HCT116 (cell line): Measurements from ENCODE around the gene OR2AP1. TPM values are rescaled to one million over a fixed set of nuclear protein-coding genes. Genes with fewer than 3 reads are reported as not detected.

ENCODE experiments used
- ATAC-seq: fragments of 200-7000 bp; cut with Tn5 transposase; 2 replicates; pipeline ENCODE4 v1.9.1; 2020; ENCODE audit warnings: mild to moderate bottlenecking, moderate library complexity
- BruUV-seq: library from RNA; stranded (reverse); fragments of 400-500 nt; replicated peaks from 2 replicates; lab custom pipeline; 2021; lab: Mats Ljungman, UMichigan
- CTCF ChIA-PET: fragments of 300-600 bp; sonication (Branson Sonifier 250); formaldehyde crosslinking; loops from one replicate; lab custom pipeline; 2021; ENCODE audit warnings: antibody characterized with exemption; lab: Charles Lee
- POLR2A ChIA-PET: fragments of 300-600, 350-600 bp; sonication (Branson Sonifier 250); formaldehyde crosslinking; loops from one replicate; lab custom pipeline; 2021; ENCODE audit warnings: antibody characterized with exemption; lab: Charles Lee
- RAD21 ChIA-PET, 2 experiments: fragments of 300-600 bp; sonication (Branson Sonifier 250); formaldehyde crosslinking; loops; one replicate each; lab custom pipeline; 2023; ENCODE audit warnings: low total read pairs in 2 of 2; ENCODE audit not compliant: uncharacterized antibody in 2 of 2, unreplicated experiment in 2 of 2, low non-redundant PET in 1 of 2; lab: Charles Lee
- DNase-seq: peaks from one replicate; pipeline ENCODE4 v3.0.0-alpha.2; 2010; ENCODE audit warnings: low read depth, low spot score
- H2AFZ ChIP-seq: fragments of 200-600 bp; shearing (Covaris generic), sonication (generic); 2 replicates; pipeline ENCODE4 v1.6.1; 2017; ENCODE audit warnings: low read depth, mixed run types, mixed read lengths, antibody characterized with exemption, low read length; ENCODE audit not compliant: poor library complexity, severe bottlenecking
- H3K27ac ChIP-seq: 2 replicates; pipeline ENCODE4 v1.5.1; 2012; ENCODE audit warnings: low read depth, low read length
- H3K27me3 ChIP-seq: fragments of 200-600 bp; sonication (generic); 2 replicates; pipeline ENCODE4 v1.6.1; 2016; ENCODE audit warnings: mixed run types, low read length, mixed read lengths; ENCODE audit not compliant: insufficient read depth
- H3K36me3 ChIP-seq, 2 experiments: fragments of 200-500 bp in 1 of 2; fragments of 200-600 bp in 1 of 2; sonication (Bioruptor generic) in 1 of 2; sonication (generic) in 1 of 2; 2 replicates each; pipeline versions ENCODE4 v1.5.1 to v1.6.1; 2014 to 2016; ENCODE audit warnings: low read length in 2 of 2, inconsistent platforms in 1 of 2, mixed read lengths in 1 of 2, mixed run types in 1 of 2; ENCODE audit not compliant: insufficient read depth in 2 of 2, control insufficient read depth in 1 of 2
- H3K4me1 ChIP-seq, 2 experiments: fragments of 200-600 bp in 1 of 2; sonication (generic) in 1 of 2; 2 replicates each; pipeline versions ENCODE4 v1.5.1 to v1.6.1; 2012 to 2017; ENCODE audit warnings: low read length in 2 of 2, inconsistent platforms in 1 of 2, mild to moderate bottlenecking in 1 of 2, mixed read lengths in 1 of 2, mixed run types in 1 of 2, moderate library complexity in 1 of 2; ENCODE audit not compliant: insufficient read depth in 2 of 2, control insufficient read depth in 1 of 2
- H3K4me2 ChIP-seq: fragments of 200-600 bp; sonication (generic); 2 replicates; pipeline ENCODE4 v1.6.1; 2017; ENCODE audit warnings: mixed run types, low read length, mixed read lengths
- H3K4me3 ChIP-seq, 2 experiments: fragments of 200-600 bp in 1 of 2; sonication (generic) in 1 of 2; replicated peaks in 1 of 2; 2 replicates each; pipeline ENCODE4 v1.5.1; 2011 to 2016; ENCODE audit warnings: low read length in 2 of 2, control low read depth in 1 of 2, low read depth in 1 of 2, mild to moderate bottlenecking in 1 of 2, mixed read lengths in 1 of 2, mixed run types in 1 of 2
- H3K79me2 ChIP-seq: fragments of 200-600 bp; sonication (generic); 2 replicates; pipeline ENCODE4 v1.6.1; 2017; ENCODE audit warnings: mild to moderate bottlenecking, mixed run types, low read length, moderate library complexity, mixed read lengths; ENCODE audit not compliant: insufficient read depth
- H3K9ac ChIP-seq: fragments of 200-600 bp; sonication (generic); 2 replicates; pipeline ENCODE4 v1.6.1; 2016; ENCODE audit warnings: low read length, mixed read lengths
- H3K9me2 ChIP-seq: fragments of 200-600 bp; sonication (generic), shearing (Covaris generic); 2 replicates; pipeline ENCODE4 v1.6.1; 2017; ENCODE audit warnings: mixed run types, mild to moderate bottlenecking, moderate library complexity; ENCODE audit not compliant: insufficient read depth
- H3K9me3 ChIP-seq, 2 experiments: fragments of 200-500 bp in 1 of 2; fragments of 200-600 bp in 1 of 2; sonication (Bioruptor generic) in 1 of 2; sonication (generic) in 1 of 2; 2 replicates each; pipeline ENCODE4 v1.6.1; 2014 to 2017; ENCODE audit warnings: low read length in 2 of 2, mixed read lengths in 2 of 2, inconsistent platforms in 1 of 2, low read depth in 1 of 2, mild to moderate bottlenecking in 1 of 2, mixed run types in 1 of 2, moderate library complexity in 1 of 2; ENCODE audit not compliant: control insufficient read depth in 1 of 2, insufficient read depth in 1 of 2
- H4K20me1 ChIP-seq: fragments of 200-600 bp; sonication (generic), shearing (Covaris generic); 2 replicates; pipeline ENCODE4 v1.6.1; 2017; ENCODE audit warnings: mixed run types, mild to moderate bottlenecking, moderate library complexity; ENCODE audit not compliant: insufficient read depth
- CEBPB ChIP-seq: IDR thresholded peaks from 2 replicates; pipeline ENCODE4 v1.6.1; 2012; ENCODE audit warnings: low read depth
- CTCF ChIP-seq, 3 experiments: fragments of 200-600 bp in 1 of 3; sonication (generic) in 1 of 3; IDR thresholded peaks in 2 of 3; conservative IDR thresholded peaks in 1 of 3; 2 replicates each; pipeline ENCODE4 v1.5.1; 2012 to 2017; ENCODE audit warnings: low read depth in 2 of 3, low read length in 2 of 3, antibody characterized with exemption in 1 of 3, borderline replicate concordance in 1 of 3, control low read depth in 1 of 3, mild to moderate bottlenecking in 1 of 3, mixed read lengths in 1 of 3, mixed run types in 1 of 3, moderate library complexity in 1 of 3; ENCODE audit not compliant: insufficient read depth in 1 of 3
- ELF1 ChIP-seq: IDR thresholded peaks from 2 replicates; pipeline ENCODE4 v1.6.1; 2012; ENCODE audit warnings: low read depth, borderline replicate concordance
- EZH2 ChIP-seq: fragments of 200-600 bp; sonication (generic); IDR thresholded peaks from 2 replicates; pipeline ENCODE4 v1.6.1; 2017; ENCODE audit warnings: antibody characterized with exemption, mixed run types
- EZH2phosphoT487 ChIP-seq: fragments of 200-600 bp; IDR thresholded peaks from 2 replicates; pipeline ENCODE4 v1.6.1; 2018; ENCODE audit warnings: antibody characterized with exemption, borderline replicate concordance
- POLR2A ChIP-seq: IDR thresholded peaks from 2 replicates; pipeline ENCODE4 v1.7.0; 2011; ENCODE audit warnings: borderline replicate concordance; ENCODE audit not compliant: insufficient read depth, insufficient read length; ENCODE audit errors: extremely low read depth
- RAD21 ChIP-seq: IDR thresholded peaks from 2 replicates; pipeline ENCODE4 v1.6.1; 2012; ENCODE audit warnings: low read depth, mild to moderate bottlenecking
- SIN3A ChIP-seq: IDR thresholded peaks from 2 replicates; pipeline ENCODE4 v1.6.1; 2012; ENCODE audit warnings: low read depth
- SRF ChIP-seq: IDR thresholded peaks from 2 replicates; pipeline ENCODE4 v1.6.1; 2012; ENCODE audit warnings: low read depth
- TCF7L2 ChIP-seq: IDR thresholded peaks from 2 replicates; pipeline ENCODE4 v1.7.0; 2011; ENCODE audit warnings: borderline replicate concordance, inconsistent platforms; ENCODE audit not compliant: insufficient read depth, insufficient read length; ENCODE audit errors: extremely low read depth
- YY1 ChIP-seq: IDR thresholded peaks from 2 replicates; pipeline ENCODE4 v1.6.1; 2011; ENCODE audit warnings: low read length, low read depth, moderate library complexity, mild to moderate bottlenecking; ENCODE audit not compliant: insufficient replicate concordance; ENCODE audit errors: extremely low read depth
- ZBTB33 ChIP-seq: IDR thresholded peaks from 2 replicates; pipeline ENCODE4 v1.6.1; 2011; ENCODE audit warnings: mild to moderate bottlenecking, low read length, moderate library complexity; ENCODE audit not compliant: insufficient replicate concordance; ENCODE audit errors: extremely low read depth
- ZFX ChIP-seq: fragments of 450-650 bp; IDR thresholded peaks from 2 replicates; pipeline ENCODE4 v1.6.1; 2017
- intact Hi-C: fragments of 100-400 bp; cut with micrococcal nuclease; formaldehyde crosslinking; loops from 2 replicates; pipeline ENCODE4 v1.10.0; 2022
- total RNA-seq: library from RNA; stranded (reverse); gene quantifications from one replicate; pipeline ENCODE4 v1.2.1, GENCODE V29; 2021; ENCODE audit not compliant: unreplicated experiment

The OR2AP1 gene
- total RNA-seq, 1 experiment from 2014 or later: not detected

- no peak for ATAC-seq
- RAD21 ChIA-PET: no interaction called here
These were observed 23.5 kb upstream of the OR2AP1 start for GRCh38 chr12:55548756-55549155.

More at GRCh38 chr12:55548756-55549155, 23.5 kb upstream of the OR2AP1 start:
- Histone ChIP-seq H3K4me1 (no peaks in the 10 kb centered on the region), H3K4me3 (no peak overlapping the region), H3K9ac (no peak overlapping the region), H3K36me3 (no peaks in the 10 kb centered on the region), H3K4me2 (no peak overlapping the region), H3K9me3 (no peaks in the 10 kb centered on the region), H3K79me2 (no peaks in the 10 kb centered on the region), H3K9me2 (no peaks in the 10 kb centered on the region), H4K20me1 (no peaks in the 10 kb centered on the region), H2AFZ (no peak overlapping the region), H3K27ac (no peak overlapping the region), H3K27me3 (peaks cover 8% of the 10 kb centered on the region; the same call in 1 of the 2 replicates)
- no peak for DNase-seq
- TF ChIP-seq RAD21: no peak
- no peak for TF ChIP-seq POLR2A
- TF ChIP-seq YY1: no peak
- no peak for TF ChIP-seq ZBTB33
- no peak for TF ChIP-seq SIN3A
- TF ChIP-seq CEBPB: no peak
- TF ChIP-seq EZH2phosphoT487: no peak
- no peak for TF ChIP-seq SRF
- TF ChIP-seq ELF1: no peak
- no peak for TF ChIP-seq TCF7L2
- TF ChIP-seq EZH2: no peak
- TF ChIP-seq CTCF (IDR thresholded peaks at IDR 0.05 in 2 of 3, conservative IDR thresholded peaks at IDR 0.05 in 1 of 3; ENCODE audit: borderline replicate concordance in 1 of 3, insufficient read depth in 1 of 3, low read depth in 2 of 3, low read length in 2 of 3): no peak
- no peak for TF ChIP-seq ZFX
- ChIA-PET CTCF (no interaction called here), POLR2A (no interaction called here)
- intact Hi-C loops: no loop called here
- no TSS peak for BruUV-seq
